Right ventricle myocardium inferior (tissue), 1 donor: ENCODE data around the gene JAKMIP3. TPM values are rescaled to one million over a fixed set of nuclear protein-coding genes. Genes with fewer than 3 reads are reported as not detected.
A peak's percentile ranks its signal among the peaks of the same experiment; 100 is the strongest.

ENCODE experiments used
- ATAC-seq: fragments of 200-7000 bp; cut with Tn5 transposase; one replicate; pipeline ENCODE4 v1.9.1; 2020; ENCODE audit warnings: mild to moderate bottlenecking, moderate library complexity
- DNase-seq: peaks from one replicate; pipeline ENCODE4 v3.0.0; 2021; ENCODE audit errors: missing footprints
- intact Hi-C: fragments of 100-400 bp; cut with DNase I; formaldehyde crosslinking; loops from one replicate; pipeline ENCODE4 v1.11.0; 2022
- total RNA-seq: library from RNA; stranded (reverse); fragmentation: NEBNext Ultra II Directional; extraction: Animal tissue kit (Norgen Biotek cat#: 25700); gene quantifications from one replicate; pipeline ENCODE4 v1.2.1, GENCODE V29; 2021
- donor health status: DM: no; HTN: yes; CAD: no; lungs with severe emphysema.

The JAKMIP3 gene
- total RNA-seq, 1 donor from 2014 or later, result 1.6 TPM

DNA sequence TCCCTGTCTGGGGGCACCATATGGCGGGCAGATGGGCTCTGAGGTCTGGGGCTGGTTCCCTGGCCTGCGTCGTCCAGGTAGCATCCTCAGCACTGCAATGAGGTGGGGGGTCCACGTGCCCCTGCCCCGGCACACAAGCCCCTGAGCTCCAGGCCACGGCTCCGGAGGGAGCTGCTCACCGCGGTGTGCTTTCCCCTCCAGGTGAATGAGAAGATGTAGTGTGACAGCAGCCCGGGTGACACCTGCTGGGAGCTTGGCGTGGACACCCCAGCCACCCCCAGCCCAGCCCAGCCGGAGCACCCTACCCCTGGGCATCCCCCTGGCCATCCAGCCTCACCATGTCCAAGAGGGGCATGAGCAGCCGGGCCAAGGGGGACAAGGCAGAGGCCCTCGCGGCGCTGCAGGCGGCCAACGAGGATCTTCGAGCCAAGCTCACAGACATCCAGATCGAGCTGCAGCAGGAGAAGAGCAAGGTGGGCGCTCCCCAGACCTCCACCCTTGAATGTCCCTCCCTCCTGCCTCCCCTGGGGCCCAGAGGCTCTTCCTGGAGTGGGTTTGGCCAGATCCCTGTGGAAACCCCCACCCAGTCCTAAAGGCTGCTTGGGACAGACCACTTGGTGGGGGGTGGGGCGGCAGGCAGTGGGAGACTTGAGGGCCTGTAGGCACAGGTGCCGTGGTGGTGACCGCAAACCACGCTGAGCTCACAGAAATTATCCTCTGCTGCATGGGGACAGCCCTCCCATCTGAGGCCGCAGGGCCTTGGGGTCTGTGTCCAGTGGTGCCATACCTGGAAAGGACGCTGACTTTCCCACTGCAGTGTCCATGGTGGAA is 38.9 kb downstream of the JAKMIP3 start:
- ATAC-seq (no peak), DNase-seq (no peak)
- intact Hi-C loops, result no loop called here

DNA sequence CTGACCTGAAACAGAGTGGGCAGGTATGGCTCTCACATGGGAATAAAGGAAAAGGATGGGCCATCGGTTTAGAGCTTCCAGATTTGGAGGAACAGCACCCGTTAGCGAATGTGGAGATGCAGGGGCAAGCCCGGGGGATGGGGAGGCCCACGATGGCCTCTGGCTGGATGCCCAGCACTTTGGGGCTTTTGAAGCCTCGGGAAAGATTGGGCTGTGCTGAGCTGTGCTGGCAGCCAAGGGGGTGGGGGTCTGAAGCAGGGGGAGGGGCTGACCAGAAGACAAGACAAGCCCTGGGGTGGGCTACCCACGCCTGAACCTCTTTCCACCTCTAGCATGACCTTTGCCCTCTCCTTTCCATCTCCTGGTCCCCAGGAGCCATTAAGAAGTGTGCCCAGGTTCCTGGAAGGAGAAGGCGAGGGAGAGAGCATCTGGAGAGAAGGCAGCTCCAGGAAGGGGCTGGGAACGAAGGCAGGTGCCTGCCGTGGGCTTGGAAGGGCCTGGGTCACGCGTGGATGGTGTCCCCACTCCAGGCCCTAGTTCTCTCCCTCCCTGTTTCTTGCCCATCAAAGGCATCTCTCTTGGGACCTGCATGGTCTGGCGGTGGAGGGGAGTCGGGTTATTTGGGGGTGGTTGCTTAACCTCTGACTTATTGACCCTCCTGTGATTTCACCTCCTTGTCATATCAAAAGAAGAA is 39.7 kb downstream of the JAKMIP3 start:
- ATAC-seq, result no peak
- intact Hi-C loops, result no loop called here
- DNase-seq, result no peak

DNA sequence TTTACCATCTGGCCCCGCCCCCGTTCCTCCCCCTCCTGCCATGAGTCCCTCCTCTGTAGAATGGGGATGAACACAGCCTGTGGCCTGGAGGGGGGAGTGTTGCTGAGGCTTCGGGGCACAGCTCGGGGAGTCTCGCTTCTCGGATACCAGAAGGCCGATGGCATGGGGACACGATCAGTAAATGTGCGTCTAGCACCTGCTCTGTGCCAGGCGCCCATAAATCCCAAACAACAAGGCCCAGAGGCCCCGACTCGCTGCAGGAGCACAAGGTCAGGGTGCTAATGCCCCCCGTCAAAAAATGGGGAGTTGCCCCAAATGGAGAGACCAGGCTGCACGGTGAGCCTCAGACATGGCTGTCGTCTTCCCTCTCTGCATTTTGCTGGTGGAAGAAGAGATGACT is 40.7 kb downstream of the JAKMIP3 start:
- ATAC-seq (no peak), DNase-seq (no peak)
- intact Hi-C loops, result no loop called here

DNA sequence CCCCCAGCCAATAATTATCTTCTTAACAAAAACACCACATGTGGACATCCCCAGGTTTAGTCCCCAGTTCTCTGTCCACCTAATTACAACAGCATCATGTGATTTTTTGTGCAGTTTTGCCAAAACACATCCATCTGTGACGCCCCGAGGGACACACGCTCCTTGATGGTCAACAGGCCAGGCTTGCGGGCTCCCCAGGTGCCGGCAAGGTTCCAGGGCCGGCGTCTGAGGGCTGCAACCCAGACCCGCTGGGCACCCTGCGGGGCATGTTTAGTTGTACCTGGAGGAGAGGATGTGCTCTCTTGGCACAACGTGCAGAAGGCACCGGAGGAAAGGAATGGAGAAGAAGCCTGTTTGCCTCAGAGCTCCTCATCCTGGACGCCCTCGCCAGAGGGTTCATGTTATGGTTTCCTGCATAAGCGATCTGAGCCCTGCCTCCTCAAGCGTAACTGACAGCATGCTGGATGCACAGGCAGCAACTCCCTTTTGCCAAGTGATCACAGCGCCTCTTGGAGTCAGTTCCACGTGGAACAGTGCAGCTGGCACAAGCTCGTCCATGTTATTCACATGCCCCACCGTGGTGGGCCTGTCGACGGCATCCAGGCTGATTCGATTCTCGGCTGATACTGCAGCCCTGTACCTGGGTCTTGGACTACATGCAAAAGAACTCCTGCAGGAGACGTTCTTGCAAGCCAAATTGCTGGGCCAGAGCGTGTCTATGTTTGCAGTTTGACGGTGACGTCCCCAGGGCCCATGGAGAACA is 41.6 kb downstream of the JAKMIP3 start:
- DNase-seq (no peak), ATAC-seq (no peak)
- intact Hi-C loops, result no loop called here

DNA sequence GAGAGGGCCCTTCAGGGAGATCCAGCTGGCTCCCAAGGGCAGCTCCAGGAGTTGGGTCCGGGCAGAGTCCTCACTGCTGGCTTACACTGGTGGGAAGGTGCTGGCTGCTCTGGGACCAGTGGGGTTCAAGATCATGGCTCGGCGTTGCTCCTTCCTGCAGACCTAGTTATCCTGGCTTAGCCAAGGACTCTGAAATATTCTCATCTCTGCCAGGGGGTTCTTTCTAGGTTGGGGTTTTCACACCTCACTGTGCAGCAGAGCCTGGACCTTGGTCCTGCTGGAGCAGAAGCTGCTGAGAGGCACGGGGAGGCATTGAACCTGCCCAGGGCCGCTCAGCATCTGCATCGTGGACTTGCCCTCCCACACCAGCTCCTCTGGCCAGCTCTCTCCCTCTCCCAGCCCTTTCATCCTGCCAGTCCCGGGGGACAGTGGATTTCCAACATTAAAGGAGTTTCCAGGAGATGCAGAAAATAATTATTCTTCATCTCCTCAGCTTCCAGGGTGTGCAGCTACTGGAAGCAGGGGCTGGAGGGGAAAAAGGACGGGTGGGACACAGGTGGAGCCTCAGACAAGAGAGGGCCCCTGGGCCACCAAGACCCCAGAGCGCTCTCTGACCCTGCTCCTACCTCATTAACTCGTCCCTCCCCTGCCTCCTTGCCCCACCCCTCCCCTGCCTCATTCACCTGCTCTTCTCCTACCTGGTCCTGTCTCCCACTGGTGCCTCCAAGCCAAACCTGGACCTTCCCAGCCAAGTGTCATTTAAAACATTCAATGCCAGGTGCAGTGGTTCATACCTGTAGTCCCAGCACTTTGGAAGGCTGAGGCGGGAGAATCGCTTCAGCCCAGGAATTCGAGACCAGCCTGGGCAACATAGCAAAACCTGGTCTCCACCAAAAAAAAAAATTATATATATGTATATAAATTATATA is 42.5 kb downstream of the JAKMIP3 start:
- no peak for DNase-seq
- no peak for ATAC-seq
- intact Hi-C loops, result no loop called here

DNA sequence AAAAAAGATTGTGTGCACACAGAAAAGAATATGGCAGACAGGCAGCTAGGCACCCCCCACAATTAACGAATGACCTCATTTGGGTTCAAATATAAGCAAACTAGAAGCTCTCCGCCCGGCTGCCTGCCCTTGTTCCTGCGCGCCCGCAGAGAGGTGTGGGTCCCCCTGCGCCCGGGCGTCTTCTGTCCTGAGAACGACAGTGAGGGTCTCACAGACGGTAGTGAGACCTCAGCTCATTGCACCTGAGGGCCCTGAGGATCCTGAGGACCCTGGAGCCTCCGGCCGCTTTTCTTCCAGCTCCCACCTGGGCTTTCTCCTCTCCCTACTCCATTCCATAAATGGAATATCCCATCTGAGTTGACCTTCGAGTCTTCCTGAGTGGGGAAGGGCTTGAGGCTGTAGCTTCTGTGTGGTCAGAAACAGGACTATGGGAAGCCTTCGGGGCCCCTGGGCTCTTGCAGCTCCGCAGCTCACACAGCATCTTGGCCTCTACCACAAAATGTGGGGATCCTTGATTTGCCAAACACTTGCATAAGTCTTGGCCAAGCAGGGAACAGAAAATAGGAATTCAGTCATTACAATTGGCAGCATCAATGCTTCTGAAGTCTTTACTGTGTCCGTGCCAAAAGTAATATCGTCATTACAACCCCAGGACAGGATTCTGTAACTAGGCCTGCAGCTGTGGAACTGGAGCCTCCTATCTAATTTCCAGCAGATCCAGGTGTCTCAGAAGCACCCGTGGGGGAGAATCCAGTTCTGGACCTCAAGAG is 43.8 kb downstream of the JAKMIP3 start:
- no peak for DNase-seq
- ATAC-seq, result peak; percentile 82
- intact Hi-C loops, result no loop called here

DNA sequence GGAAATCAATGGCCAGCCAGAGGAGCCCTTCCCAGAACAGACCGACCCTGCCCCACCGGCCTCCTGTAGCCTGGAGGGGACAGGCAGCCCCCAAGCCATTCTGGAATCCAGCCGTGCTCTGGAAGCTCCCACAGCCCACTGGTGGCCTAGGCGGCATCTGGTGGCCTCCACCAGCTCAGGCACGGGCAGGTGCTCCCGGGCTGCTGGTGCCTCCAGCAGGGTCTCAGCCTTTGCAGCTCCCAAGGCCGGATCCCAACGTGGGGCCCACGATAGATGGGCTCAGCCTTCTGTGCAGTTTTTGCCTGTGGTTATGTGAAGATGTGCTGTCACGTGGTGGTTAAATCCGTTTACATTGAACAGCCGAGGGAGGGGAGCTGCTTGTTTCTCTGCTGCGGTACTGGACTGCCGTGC is 44.4 kb downstream of the JAKMIP3 start:
- DNase-seq, result no peak
- no peak for ATAC-seq
- intact Hi-C loops, result no loop called here

DNA sequence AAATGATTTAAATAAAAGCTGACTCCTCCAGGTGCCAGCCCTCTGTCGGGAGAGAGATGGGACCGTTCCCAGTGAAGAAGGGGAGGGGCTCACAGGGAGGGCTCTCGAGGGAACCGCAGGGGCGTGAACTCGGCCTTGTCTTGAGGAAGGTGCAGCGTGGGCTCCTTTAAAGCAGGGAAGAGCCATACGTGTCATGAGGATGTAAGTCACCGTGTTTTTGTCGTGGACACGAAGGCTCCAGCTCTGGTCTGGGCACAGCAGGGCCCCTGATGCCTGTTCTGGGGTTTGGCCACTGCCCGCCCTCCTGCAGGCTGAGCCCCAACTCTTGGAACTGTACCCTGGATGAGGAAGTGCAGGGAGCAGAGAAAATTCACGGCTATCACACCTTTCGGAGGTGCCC is 45.0 kb downstream of the JAKMIP3 start:
- DNase-seq, result no peak
- intact Hi-C loops, result no loop called here
- no peak for ATAC-seq

DNA sequence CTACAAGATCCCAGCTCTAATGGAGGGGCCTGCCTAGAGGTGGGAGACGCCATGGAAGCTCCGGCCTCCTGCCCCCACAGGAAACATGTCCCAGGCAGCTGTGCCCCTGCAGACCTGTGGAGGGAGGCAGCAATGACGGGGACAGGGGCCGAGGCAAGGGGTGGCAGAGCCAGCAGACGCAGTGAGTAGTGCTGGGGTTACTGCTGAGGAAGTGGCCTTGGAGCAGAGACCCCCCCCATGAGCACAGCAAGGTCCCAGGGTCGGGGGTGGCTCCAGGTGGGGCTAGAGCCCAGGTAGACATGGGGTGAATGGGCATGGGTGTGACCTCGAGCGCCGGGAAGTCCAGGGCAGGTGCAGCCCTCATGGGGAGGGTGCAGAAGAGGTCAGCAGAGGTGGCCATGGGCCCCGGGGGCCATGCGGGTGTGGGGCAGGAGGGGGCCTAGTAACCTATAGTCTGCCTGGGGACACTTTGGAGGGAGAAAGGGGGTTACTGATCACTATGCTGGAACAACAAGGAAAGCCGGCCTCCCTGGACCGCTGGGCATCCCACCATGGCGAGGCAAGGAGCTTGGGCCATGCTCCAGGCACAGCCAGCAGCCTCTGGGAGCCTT is 45.5 kb downstream of the JAKMIP3 start:
- no peak for ATAC-seq
- DNase-seq, result no peak
- intact Hi-C loops, result no loop called here

DNA sequence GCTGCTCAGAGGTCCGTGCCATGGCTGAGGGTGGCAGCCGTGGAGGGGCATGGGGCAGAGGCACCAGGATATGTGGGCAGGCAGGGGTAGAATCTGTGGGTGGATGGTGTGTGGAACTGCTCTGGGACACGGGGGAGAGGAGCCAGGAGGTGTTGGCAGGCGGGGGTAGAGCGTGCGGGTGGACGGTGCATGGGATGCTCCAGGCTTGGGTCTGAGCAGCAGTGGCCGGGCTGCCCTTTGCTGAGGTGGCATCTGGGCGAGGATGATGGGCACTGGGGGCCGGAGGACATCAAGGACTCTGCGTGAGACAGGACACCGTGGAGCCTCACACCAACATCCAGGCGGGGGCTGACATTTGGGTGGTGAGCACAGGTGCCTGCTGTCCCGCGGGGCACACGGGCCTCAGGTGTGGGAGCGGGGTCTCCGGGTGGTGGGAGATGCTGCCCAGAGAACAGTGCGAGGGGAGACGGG is 46.2 kb downstream of the JAKMIP3 start:
- DNase-seq (no peak), ATAC-seq (no peak)
- intact Hi-C loops, result no loop called here

DNA sequence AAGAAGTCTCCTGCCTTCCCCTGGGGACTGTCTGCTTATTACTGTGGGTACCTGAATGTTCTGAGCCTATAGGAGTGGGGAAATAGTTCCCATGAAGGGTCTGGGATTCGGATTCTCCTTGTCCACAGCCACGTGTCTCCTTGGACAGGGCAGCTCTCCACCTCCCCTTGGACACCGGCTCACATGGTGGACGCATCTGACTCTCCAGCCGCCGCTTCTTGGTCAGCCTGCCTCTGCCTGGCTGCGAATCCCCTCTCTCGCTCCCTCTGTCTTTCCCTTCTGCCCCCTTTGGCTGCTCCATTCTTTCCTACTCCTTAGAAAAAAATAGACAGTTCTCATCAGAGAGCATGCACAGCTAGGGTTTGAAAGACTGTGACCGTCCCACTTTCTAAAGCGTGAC is 46.9 kb downstream of the JAKMIP3 start:
- intact Hi-C loops, result no loop called here
- ATAC-seq, result no peak

DNA sequence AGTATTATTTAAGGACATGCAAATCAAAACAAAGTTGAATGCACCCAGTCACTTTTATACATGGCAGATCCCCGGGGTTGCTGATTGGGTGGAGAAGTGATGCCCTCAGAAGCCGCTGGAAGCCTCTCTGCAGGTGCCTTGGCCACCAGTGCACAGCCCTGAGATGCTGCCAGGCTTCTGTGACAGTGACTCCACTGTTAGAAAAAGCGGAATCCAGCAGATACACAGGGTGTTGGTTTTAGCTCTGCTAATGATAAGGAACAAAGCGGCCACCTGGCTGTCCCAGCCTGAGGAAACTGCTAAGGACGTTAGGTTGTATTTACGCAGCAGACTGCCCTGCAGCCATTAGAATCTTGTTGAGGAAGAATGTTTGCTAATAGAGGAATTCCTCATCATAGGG is 47.5 kb downstream of the JAKMIP3 start:
- intact Hi-C loops, result no loop called here
- ATAC-seq (no peak), DNase-seq (no peak)

More for the DNA sequence above, 46.9 kb downstream of the JAKMIP3 start:
- DNase-seq, result no peak

DNA sequence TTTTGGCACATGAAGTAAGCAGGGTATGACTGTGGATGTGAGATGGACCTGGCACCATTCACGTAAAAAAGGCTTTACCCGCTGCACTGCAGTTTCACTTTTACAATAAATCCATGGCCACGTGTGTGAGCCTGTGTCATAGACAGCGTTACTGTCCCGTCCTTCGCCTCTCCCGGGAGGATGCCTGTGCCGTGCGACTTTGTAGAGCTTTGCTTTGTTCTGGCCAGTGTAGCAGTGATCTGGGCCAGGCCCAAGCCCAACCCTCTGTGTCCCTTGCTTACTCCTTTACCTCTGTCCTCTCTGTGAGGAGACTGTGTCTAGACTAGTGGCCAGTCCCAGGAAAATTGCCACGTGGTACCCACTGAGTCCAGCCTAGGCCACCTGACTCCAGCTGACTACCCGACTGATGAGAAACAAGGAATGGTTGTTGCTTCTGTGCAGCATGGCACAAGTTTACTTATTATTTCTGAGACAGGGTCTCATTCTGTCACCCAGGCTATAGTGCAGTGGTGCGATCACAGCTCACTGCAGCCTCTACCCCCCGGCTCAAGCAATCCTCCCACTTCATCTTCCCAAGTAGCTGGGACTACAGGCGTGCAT is 48.1 kb downstream of the JAKMIP3 start:
- peak; percentile 55 for ATAC-seq
- intact Hi-C loops, result no loop called here
- DNase-seq, result no peak

DNA sequence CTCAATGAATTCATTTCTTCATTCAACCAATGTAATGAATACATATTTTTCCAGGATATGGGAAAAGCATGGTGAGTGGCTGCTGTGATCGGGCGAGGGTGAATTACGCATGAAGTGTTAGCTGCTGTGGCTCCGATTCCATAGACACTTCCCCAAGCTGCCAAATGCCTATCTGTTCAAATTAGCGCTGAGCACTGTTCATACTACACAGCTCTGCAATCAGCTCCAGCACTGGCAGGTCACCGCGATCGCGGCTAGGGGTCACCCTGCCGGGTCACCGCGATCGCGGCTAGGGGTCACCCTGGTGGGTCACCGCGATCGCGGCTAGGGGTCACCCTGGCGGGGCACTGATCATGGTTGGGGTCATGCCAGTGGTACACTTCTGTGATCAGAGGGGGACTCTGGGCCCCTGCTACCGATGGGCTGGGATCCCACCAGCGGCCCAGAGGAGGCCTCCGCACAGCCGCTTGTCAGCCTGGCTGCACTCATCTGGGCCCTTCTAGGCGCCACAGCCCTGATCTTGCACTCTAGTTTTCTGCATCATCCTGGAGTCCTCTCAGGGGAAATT is 49.3 kb downstream of the JAKMIP3 start:
- DNase-seq, result no peak
- intact Hi-C loops, result no loop called here
- ATAC-seq, result no peak
